HG03139 (cell line): Measurements from ENCODE around the gene LRRC27.
"Not testable (repeated sequence)": the region's sequence is repeated elsewhere in the genome, so short reads cannot be mapped to it uniquely, and the experiment has no call there.

Experiments
- ATAC-seq: cut with Tn5 transposase; IDR thresholded peaks from one replicate; pipeline ENCODE4 v1.9.1; 2021; ENCODE audit not compliant: unreplicated experiment

The LRRC27 gene

DNA sequence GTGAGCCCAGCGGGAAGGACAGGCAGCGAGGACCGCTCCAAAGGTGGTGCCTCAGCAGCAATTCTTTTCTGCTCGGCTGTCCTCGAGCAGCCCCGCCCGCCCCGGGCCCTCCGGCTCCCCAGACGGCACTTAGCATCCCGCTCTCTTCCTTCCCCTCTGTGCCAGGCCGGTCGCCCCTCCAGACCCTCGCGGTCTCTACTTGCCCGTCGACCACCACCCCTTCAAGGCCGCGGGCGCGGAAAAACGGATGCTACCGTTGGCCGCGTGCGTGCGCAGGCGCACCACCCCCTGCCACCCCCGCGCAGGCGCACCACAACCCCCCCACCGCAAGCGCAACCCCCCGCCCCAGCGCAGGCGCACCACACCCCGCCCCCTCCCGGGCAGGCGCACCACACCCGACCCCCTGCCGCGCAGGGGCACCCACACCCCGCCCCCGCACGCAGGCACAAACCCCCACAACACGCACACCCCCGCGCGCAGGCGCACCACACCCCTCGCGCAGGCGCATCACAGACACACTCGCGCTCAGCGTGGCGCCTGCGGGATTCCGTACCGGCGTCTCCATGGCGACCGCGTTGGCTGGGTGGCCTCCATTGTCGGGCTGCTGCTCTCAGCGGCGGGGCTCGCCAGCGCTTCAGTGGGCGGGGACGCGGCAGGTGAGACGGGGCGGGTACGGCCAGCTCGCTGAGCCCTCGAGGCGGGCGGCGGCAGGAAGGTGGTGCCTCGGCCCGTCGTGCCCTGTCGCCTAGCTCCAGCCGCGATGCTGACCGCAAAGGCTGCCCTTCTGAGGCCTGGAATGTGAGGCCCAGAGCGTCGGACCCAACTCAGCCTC, at the start of gene LRRC27:
Gene LRRC27, plus strand, starts transcription at position 593 of the 832 bp plus-strand sequence. CDS start 1,332 bp downstream, outside the sequence.
- ATAC-seq = peak; percentile 63

GRCh38 chr10:132282667-132283603, 49.1 kb upstream of the LRRC27 start:
- no peak for ATAC-seq

GRCh38 chr10:132283604-132284382, 48.2 kb upstream of the LRRC27 start:
- ATAC-seq = no peak

GRCh38 chr10:132289439-132289838, 42.6 kb upstream of the LRRC27 start:
- no peak for ATAC-seq

GRCh38 chr10:132290631-132291030, 41.4 kb upstream of the LRRC27 start:
- no peak for ATAC-seq

GRCh38 chr10:132291826-132292225, 40.2 kb upstream of the LRRC27 start:
- ATAC-seq = no peak

DNA sequence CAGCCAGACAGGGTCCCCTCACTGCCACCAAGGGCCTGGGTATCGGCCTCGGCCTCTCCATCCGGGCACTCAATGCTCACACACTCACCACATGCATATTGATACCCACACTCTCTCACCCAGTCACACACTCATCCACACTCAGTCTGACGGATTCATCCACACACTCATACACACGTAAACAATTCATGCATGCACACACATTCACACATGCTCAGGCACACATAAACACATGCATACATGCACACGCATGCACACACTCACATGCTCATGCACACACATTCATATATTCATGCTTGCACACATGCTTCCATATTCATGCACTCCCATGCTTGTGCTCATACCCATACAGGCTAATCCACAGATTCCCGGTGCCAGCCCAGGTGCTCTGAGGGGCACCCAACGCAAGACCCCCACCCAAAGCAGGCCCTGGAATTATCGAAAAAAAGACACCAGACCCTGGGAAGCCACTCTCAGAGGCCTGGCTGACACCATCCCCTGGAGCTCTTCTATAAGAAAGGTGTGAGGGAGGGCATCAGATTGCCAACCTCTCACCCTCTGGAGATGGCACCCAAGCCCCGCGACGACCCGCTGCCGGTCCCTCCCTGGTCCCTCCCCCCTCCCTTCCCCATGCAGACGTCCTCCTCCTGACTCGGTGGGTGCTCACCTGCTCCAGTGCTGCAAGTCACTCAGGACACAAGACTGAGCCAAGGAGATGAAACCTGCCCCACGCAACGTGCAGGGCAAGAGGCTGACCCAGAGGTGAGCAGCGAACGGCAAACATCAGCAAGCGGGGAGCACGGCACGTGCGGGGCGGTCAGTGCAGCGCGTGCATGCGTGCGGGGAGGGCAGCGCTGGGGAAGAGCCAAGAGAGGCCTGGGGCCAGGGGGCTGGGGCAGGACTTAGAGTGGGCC, 39.4 kb upstream of the LRRC27 start:
- no peak for ATAC-seq

- no peak for ATAC-seq
These were observed 38.7 kb upstream of the LRRC27 start for GRCh38 chr10:132293201-132293812.

DNA sequence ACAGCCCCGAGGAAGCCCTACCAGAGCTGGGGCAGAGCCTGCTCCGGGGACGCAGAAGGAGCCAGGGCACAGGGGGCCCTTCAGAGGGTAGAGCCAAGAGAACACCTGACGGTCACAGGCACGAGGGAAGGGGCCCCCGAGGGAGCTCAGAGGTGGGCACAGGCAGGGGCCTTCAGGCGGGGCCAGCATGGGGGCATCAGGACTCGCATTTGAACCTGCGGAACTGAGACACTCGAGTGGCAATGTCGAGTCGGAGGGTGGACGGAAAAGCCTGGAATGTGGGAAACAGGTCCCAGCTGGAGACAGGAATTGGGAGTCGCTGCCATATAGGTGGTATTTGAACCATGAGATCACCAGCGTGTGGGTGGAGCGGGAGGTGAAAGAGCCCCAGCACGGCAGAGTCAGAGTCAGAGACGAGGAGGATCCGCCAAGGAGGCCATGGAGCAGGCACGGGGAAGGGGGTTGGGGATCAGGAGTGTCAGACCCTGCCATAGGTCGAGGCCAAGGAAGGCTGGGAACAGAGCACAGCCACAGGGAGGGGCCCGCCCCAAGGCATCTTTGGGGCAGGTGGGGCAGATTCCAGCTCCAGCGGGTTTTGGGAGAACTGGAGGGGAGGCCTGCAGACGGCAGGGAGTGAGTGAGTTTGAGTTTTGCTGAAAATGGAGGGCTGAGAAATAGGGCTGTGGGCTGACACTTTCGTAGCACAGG, 38.0 kb upstream of the LRRC27 start:
- ATAC-seq = no peak

GRCh38 chr10:132294561-132295318, 37.3 kb upstream of the LRRC27 start:
- no peak for ATAC-seq

DNA sequence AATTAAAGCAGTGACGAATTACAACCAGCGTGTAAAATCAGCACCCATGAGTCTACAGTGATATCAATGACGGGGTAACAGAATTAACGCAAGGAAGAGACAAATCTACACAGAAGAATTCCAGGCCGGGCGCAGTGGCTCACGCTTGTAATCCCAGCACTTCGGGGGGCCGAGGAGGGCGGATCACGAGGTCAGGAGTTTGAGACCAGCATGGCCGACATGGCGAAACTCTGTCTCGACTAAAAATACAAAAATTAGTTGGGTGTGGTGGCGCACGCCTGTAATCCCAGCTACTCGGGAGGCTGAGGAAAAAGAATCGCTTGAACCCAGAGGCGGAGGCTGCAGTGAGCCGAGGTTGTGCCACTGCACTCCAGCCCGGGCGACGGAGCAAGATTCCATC, 36.5 kb upstream of the LRRC27 start:
- ATAC-seq = not testable (repeated sequence)

DNA sequence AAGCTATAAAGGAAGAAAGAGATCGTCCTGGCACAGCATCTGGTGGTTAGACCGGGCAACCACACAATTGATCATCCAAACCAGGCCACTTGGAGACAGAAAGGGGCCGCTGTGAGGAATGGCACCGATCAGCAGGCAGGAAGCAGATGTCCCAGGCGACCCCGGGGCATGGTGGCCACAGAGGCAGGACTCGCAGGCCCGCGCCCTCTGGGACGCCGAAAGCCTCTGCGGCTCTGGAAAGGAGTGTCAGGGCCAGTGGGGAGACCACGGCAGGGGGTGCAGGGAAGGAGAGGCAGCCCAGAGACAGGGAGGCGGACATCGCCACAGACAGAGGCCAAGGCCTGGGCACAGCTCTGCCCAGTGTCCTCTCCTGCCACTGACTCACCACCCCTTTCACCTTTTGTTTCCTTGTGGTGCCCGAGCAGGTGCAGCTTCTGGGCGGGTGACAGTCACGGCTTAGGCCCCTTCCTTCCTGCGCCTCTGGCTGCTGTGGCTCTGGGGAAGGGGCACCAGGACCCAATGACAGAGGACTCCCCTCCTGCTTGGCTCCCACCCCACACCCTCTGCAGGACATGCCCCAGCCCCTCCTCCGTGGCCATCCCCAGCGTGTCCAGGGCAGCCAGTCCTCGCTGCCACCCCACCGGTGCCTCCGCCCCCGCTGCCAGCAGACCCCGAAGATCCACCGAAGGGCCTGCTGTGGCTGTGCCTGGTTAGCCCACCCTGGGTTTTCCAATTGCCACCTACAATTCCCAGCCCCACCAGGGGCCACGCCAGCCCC, 35.1 kb upstream of the LRRC27 start:
- no peak for ATAC-seq

DNA sequence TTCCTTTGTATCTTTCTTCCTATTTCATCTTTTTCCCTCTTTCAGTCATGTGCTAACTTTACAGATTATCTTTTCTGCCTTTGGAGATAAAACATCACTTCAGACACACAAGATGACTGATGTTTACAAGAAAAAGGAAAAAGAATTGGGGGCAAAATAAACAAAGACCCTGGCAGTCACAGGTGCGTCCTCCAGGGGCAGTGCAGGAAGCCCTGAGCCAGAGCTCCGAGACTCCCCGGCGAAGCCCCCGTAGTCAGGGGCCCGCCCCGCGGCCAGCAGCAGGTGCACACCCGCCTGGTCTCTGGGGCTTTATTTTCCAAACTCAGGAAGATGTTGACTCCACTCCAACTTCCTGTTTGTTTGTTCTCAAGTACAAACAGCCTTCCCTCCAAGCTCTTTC, 34.5 kb upstream of the LRRC27 start:
- ATAC-seq = no peak

DNA sequence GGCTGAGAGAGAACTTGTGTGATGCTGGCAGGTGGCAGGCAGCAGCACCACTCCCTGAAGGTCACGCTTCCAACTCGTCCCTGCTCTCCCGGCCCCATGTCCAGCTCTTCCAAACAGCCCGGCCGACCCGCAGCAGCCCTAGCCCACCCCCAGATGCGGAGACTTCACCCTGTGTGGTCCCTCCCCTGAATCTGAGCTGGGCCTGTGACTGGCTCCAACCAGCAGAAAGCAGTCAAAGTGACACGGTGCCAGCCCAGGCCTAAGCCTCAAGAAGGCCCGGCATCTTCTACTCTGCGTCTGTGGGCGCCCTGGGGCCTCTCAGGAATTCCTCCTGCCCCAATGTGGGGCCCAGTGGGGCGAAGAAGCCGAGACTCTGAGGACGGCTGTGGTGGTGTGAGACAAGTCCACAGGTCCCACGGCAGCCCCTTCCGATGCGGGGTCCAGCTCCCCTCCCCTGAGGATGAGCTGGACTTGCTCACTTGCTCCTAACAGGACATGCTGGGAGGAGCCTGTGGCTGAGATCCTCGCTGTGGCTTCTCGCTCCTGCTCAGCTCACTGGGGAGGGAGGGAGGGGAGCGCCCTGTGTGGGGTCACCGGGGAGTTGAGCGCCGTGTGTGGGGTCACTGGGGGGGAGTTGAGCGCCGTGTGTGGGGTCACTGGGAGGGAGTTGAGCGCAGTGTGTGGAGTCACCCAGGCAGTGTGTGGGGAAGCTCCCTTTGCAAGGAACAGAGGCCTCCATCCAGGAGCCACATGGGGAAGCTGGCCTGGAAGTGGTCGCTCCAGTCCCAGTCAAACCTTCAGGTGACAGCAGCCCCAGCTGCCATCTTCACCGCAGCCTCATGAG, 33.7 kb upstream of the LRRC27 start:
- no peak for ATAC-seq

DNA sequence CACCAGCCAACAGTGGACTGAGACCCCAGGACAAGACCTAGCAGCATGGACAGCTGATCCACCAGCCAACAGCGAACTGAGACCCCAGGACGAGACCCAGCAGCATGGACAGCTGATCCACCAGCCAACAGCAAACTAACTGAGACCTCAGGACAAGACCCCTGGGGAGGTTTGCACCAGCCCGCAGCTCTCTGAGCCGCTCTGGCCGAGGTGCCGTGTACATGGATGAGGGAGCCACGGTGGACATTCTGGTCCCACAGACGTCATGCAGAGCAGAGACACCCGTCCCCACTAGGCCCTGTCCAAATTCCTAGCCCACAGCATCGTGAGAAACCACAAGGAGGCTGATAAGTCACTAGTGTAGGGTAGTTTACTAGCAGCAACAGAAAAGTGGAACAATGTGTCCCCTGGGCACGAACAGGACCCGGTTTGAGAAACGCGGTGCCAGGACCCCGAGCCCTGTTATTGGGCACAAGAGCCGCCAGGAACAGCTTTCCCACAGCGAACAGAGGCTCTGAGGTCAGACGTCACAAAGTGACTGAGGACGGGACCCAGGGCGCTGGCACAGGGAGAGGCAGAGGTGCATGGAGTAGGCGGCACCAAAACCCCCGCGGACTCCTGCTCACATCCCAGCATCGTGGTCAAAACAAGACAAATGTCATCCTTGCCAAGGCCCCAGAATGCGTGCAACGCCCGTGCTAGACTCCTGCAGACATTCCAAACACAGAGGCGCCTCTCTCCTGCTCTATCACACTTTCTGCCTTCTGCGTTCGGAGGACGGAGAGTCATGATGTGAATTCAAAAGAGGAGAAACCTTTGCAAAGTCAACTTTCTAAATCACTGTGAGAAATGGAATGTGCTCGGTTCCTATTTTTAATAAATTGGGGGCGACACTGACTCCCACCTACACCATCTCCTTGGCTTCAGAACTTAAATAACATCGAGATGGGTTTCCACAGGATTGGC, 32.3 kb upstream of the LRRC27 start:
- no peak for ATAC-seq
